Stimulated activated memory B cell treated with anti-CD40 and anti-IgM and Interleukin-4, amounts not matched to agents 10 μg/mL and 1 μg/mL and 100 μg/mL, for 72 hours (primary cell): ENCODE data around the gene DGKG.
A peak's percentile ranks its signal among the peaks of the same experiment; 100 is the strongest.

Experiments
- ATAC-seq: fragments of 150-1000 bp; cut with Tn5 transposase; 2 replicates; pipeline ENCODE4 v1.10.0; 2021
- H3K27ac Mint-ChIP-seq: one replicate; pipeline ENCODE4 v1.8.0; 2022; ENCODE audit warnings: mild to moderate bottlenecking, mixed read lengths
- H3K27me3 Mint-ChIP-seq: one replicate; pipeline ENCODE4 v1.8.0; 2022; ENCODE audit warnings: mixed read lengths
- H3K36me3 Mint-ChIP-seq: one replicate; pipeline ENCODE4 v1.8.0; 2022; ENCODE audit warnings: mixed read lengths
- H3K4me1 Mint-ChIP-seq: one replicate; pipeline ENCODE4 v1.8.0; 2022; ENCODE audit warnings: mixed read lengths
- H3K4me3 Mint-ChIP-seq: one replicate; pipeline ENCODE4 v1.8.0; 2022; ENCODE audit warnings: mild to moderate bottlenecking, moderate library complexity, mixed read lengths
- H3K9me3 Mint-ChIP-seq: one replicate; pipeline ENCODE4 v1.8.0; 2022; ENCODE audit warnings: mixed read lengths

DGKG gene

DNA sequence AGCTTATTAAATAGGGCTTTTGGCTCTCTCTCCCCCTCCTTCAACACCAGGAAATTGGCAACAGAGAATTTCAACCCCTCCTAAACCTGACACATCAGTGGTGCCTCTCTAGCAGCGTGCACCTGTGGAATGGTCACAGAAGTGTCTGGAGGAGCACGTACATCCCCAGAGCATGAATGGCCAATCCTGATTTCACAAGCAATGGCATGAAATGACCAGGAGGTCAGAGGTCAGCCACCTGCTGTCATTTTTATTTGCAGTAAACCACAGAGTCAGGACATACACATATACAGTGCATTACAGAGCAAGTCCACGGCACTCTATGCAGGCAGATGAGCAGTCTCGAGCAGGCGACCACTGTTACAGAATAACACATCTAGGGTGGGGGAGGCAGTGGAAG lies 228.1 kb downstream of the DGKG start:
- Mint-ChIP-seq H3K27me3 (no peaks in the 10 kb centered on the region), H3K9me3 (no peaks in the 10 kb centered on the region), H3K4me3 (no peak overlapping the region), H3K36me3 (no peaks in the 10 kb centered on the region), H3K4me1 (no peaks in the 10 kb centered on the region), H3K27ac (no peak overlapping the region)
- ATAC-seq = no peak

- Mint-ChIP-seq H3K27ac (no peak overlapping the region), H3K4me3 (no peak overlapping the region)
These were observed 229.5 kb downstream of the DGKG start for GRCh38 chr3:186132487-186132886.

GRCh38 chr3:186129206-186129605 lies 232.8 kb downstream of the DGKG start:
- ATAC-seq = no peak

More at GRCh38 chr3:186132487-186132886, 229.5 kb downstream of the DGKG start:
- ATAC-seq = no peak
- Mint-ChIP-seq H3K27me3 (no peaks in the 10 kb centered on the region), H3K4me1 (no peaks in the 10 kb centered on the region), H3K36me3 (no peaks in the 10 kb centered on the region), H3K9me3 (no peaks in the 10 kb centered on the region)

GRCh38 chr3:186128158-186128557 lies 233.9 kb downstream of the DGKG start:
- Mint-ChIP-seq H3K36me3 (no peaks in the 10 kb centered on the region), H3K9me3 (peaks cover 3% of the 10 kb centered on the region), H3K27ac (no peak overlapping the region), H3K27me3 (peaks cover 2% of the 10 kb centered on the region), H3K4me1 (no peaks in the 10 kb centered on the region), H3K4me3 (no peak overlapping the region)
- no peak for ATAC-seq

More at GRCh38 chr3:186129206-186129605, 232.8 kb downstream of the DGKG start:
- Mint-ChIP-seq H3K9me3 (peaks cover 3% of the 10 kb centered on the region), H3K4me1 (no peaks in the 10 kb centered on the region), H3K4me3 (no peak overlapping the region), H3K27me3 (no peaks in the 10 kb centered on the region), H3K27ac (no peak overlapping the region), H3K36me3 (no peaks in the 10 kb centered on the region)

DNA sequence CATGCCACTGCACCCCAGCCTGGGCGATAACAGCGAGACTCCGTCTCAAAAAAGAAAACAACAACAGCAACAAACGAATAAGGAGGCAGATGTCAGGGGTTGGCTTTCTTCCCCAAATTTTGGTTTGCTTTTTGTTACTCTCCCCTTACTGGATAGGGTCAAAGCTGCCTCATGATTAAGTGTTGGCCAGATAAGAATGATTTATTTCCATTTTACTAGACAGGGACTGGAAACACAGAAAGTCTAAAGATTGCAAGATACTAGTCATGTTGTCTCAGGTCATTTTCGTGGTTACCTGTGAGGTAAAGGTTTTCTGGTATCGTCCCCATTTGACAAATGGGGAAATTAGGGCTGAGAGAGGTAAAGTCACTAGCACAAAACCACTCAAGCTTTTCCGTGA lies 234.6 kb downstream of the DGKG start:
- Mint-ChIP-seq H3K4me3 (no peak overlapping the region), H3K4me1 (no peaks in the 10 kb centered on the region), H3K27me3 (peaks cover 8% of the 10 kb centered on the region), H3K36me3 (no peaks in the 10 kb centered on the region), H3K9me3 (peaks cover 3% of the 10 kb centered on the region), H3K27ac (no peak overlapping the region)
- ATAC-seq = no peak

DNA sequence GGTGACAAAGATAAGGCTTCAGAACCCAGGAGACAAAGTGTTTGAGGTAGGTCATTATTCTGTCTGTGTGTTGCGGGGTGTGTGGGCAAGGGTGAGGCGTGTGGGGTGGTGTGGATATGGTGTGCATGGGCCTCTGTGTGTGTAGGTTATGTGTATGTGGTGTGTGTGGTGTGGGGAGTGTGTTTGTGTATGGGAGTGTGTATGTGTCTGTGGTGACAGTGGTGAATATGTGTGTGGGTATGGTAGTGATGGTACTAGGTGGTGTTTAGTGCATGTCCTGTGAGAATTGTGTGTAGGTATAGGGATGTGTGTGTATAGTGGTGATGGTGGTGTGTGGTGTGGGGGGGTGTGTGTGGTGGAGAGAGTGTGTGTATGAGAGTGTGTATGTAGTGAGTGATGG lies 236.9 kb downstream of the DGKG start:
- peaks cover 24% of the 10 kb centered on the region for H3K27me3 Mint-ChIP-seq
- no peak overlapping the region for H3K4me3 Mint-ChIP-seq
- H3K9me3 Mint-ChIP-seq = peaks cover 3% of the 10 kb centered on the region
- no peaks in the 10 kb centered on the region for H3K36me3 Mint-ChIP-seq
- H3K27ac Mint-ChIP-seq = no peak overlapping the region
- no peaks in the 10 kb centered on the region for H3K4me1 Mint-ChIP-seq
- ATAC-seq = no peak

- no peaks in the 10 kb centered on the region for H3K36me3 Mint-ChIP-seq
- no peak for ATAC-seq
- H3K9me3 Mint-ChIP-seq = peaks cover 3% of the 10 kb centered on the region
- H3K4me1 Mint-ChIP-seq = no peaks in the 10 kb centered on the region
- no peak overlapping the region for H3K4me3 Mint-ChIP-seq
- peaks cover 29% of the 10 kb centered on the region for H3K27me3 Mint-ChIP-seq
- H3K27ac Mint-ChIP-seq = no peak overlapping the region
These were observed 237.4 kb downstream of the DGKG start for GRCh38 chr3:186124592-186124991.

DNA sequence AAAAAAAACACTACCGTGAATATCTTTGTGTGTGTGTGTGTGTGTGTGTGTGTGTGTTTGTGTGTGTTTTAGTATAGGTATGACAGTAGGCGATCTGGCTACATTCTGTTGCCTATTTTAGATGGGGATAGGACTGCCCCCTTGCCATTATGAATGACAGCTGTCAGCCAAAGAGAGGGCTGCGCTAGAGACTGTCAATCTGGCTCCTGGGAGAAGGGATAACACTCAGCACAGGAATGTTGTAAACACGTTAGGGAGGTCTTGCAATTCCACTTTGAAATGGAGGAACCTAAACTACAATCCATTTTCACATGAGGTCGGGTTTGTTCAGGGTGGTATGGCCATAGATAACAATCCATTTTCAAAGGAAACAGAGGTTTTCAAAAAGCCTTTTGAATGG lies 239.0 kb downstream of the DGKG start:
- H3K9me3 Mint-ChIP-seq = peaks cover 3% of the 10 kb centered on the region
- H3K36me3 Mint-ChIP-seq = no peaks in the 10 kb centered on the region
- no peak overlapping the region for H3K27ac Mint-ChIP-seq
- no peak overlapping the region for H3K4me3 Mint-ChIP-seq
- H3K27me3 Mint-ChIP-seq = peaks cover 43% of the 10 kb centered on the region
- ATAC-seq = no peak
- H3K4me1 Mint-ChIP-seq = peaks cover 6% of the 10 kb centered on the region

DNA sequence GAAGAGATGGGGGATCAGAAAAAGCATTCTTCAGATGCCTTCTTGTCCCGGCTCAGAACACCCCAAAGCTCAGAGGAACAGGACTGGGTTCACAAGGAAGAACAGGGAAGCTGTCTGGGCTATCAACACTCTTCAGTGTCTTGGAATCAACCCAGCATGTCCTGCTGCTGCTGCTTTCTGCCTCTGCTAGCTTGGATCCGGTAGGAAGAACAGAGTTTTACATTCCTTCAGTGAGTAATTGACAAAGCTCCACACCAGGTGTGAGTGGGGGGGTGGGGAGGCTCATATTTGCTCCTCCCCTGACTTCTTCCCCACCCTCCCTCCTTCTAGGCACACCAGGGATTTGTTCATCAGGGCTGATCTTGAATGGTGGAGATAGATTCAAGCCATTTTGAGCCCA lies 240.1 kb downstream of the DGKG start:
- H3K4me3 Mint-ChIP-seq = no peak overlapping the region
- H3K36me3 Mint-ChIP-seq = no peaks in the 10 kb centered on the region
- H3K27me3 Mint-ChIP-seq = peaks cover 52% of the 10 kb centered on the region
- no peak overlapping the region for H3K27ac Mint-ChIP-seq
- peaks cover 6% of the 10 kb centered on the region for H3K4me1 Mint-ChIP-seq
- H3K9me3 Mint-ChIP-seq = peaks cover 3% of the 10 kb centered on the region
- ATAC-seq = no peak

- Mint-ChIP-seq H3K4me3 (no peak overlapping the region), H3K36me3 (no peaks in the 10 kb centered on the region), H3K27me3 (peaks cover 58% of the 10 kb centered on the region), H3K4me1 (peaks cover 6% of the 10 kb centered on the region), H3K9me3 (peaks cover 3% of the 10 kb centered on the region), H3K27ac (no peak overlapping the region)
- no peak for ATAC-seq
These were observed 240.8 kb downstream of the DGKG start for GRCh38 chr3:186121278-186121677.

GRCh38 chr3:186119499-186119898 lies 242.5 kb downstream of the DGKG start:
- no peaks in the 10 kb centered on the region for H3K36me3 Mint-ChIP-seq
- H3K9me3 Mint-ChIP-seq = no peaks in the 10 kb centered on the region
- H3K4me3 Mint-ChIP-seq = no peak overlapping the region
- peaks cover 76% of the 10 kb centered on the region for H3K27me3 Mint-ChIP-seq
- no peak overlapping the region for H3K27ac Mint-ChIP-seq
- ATAC-seq = no peak
- peaks cover 6% of the 10 kb centered on the region for H3K4me1 Mint-ChIP-seq

DNA sequence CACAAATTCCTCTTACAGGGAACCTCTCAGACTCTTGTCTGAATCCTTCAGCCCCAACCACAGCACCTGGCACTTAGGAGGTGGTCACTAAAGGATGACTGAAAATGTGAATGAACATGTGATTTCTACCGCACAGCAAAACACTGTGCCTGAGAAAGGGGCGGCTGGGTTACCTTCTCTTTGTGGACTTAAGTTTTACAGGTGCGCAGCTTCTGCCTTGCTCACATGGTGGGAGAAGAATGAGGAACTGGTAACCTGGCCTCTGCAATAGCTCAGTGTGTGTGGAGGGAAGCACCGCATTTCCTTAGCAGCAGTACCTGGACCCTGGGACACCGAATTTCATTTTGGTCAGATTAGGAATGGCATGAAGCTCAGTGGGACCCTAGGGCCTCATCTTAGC lies 243.3 kb downstream of the DGKG start:
- H3K27ac Mint-ChIP-seq = no peak overlapping the region
- no peaks in the 10 kb centered on the region for H3K36me3 Mint-ChIP-seq
- H3K4me3 Mint-ChIP-seq = no peak overlapping the region
- H3K9me3 Mint-ChIP-seq = no peaks in the 10 kb centered on the region
- peaks cover 6% of the 10 kb centered on the region for H3K4me1 Mint-ChIP-seq
- ATAC-seq = peak; percentile 39
- peaks cover 80% of the 10 kb centered on the region for H3K27me3 Mint-ChIP-seq

GRCh38 chr3:186117521-186118134 lies 244.4 kb downstream of the DGKG start:
- no peaks in the 10 kb centered on the region for H3K9me3 Mint-ChIP-seq
- no peak overlapping the region for H3K27ac Mint-ChIP-seq
- no peak for ATAC-seq
- H3K4me1 Mint-ChIP-seq = peaks cover 6% of the 10 kb centered on the region
- H3K27me3 Mint-ChIP-seq = peaks cover 78% of the 10 kb centered on the region
- H3K4me3 Mint-ChIP-seq = no peak overlapping the region
- H3K36me3 Mint-ChIP-seq = no peaks in the 10 kb centered on the region

GRCh38 chr3:186115239-186115996 lies 246.6 kb downstream of the DGKG start:
- Mint-ChIP-seq H3K4me3 (no peak overlapping the region), H3K9me3 (no peaks in the 10 kb centered on the region), H3K4me1 (peaks cover 20% of the 10 kb centered on the region), H3K27ac (no peak overlapping the region), H3K36me3 (no peaks in the 10 kb centered on the region), H3K27me3 (peaks cover 86% of the 10 kb centered on the region)
- no peak for ATAC-seq

DNA sequence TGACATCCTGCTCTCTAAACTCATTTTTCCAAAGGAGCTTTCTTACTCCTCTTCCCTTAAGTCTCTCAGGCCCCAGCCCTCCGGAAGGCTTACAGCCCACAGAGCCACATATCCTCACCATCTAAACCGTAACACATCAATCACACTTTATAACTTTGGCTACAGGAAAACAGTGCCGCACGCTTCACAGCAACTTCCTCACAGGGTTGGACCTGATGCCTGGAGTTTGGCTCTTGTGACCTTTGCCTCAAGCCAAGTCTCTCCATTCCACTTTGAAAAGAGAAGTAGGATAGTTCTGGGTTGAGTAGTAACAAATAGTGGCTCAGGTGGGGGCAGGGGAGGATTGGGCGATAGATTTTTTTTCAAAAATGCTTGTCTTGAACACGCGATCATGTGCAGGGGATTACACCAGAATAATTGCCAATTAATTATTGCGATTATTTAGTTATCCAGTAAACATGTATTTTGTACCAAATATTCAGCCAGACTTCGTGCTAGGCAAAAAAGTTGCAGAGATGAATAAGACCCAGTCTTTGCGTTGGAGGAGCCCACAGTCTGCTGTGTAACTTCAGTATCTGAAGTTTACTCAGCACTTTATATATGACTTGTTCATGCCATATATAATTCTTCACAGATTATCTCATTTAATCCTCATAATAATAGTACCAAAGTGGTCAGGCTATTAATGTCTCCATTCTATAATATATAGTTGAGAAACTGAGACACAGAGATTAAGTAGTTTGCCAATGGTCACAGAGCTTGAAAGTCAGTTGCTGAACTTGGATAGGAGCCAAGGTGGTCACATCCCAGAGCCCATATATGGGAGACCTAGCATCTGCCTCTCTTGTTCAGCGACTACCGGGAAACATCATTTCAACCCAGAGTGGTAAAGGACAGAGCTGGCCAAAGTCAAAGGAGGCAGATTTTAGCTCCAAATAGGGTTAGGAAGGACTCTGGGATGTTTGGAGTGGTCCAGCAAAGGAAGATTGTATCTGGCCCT lies 250.8 kb downstream of the DGKG start:
- H3K9me3 Mint-ChIP-seq = no peaks in the 10 kb centered on the region
- peaks cover 47% of the 10 kb centered on the region for H3K4me1 Mint-ChIP-seq
- H3K36me3 Mint-ChIP-seq = no peaks in the 10 kb centered on the region
- ATAC-seq = no peak
- H3K4me3 Mint-ChIP-seq = peak overlapping the region; percentile 59
- peaks cover 66% of the 10 kb centered on the region for H3K27me3 Mint-ChIP-seq
- H3K27ac Mint-ChIP-seq = peak overlapping the region; percentile 16
